ENCODE measurements around the gene RAMP1.

GRCh38 chr2:237921967-237922492 is 62.6 kb downstream of the RAMP1 start:
- TF ChIP-seq CTCF (IDR thresholded peaks at IDR 0.05) (no peak), POLR2A (IDR thresholded peaks at IDR 0.05) (no peak)

Measured in prostate gland (tissue), 2 donors.